DMS79 (cell line): Measurements from ENCODE around the gene RPRD1A.
"Not testable (repeated sequence)": the region's sequence is repeated elsewhere in the genome, so short reads cannot be mapped to it uniquely, and the experiment has no call there.

Source experiments
- DNase-seq: peaks from one replicate; lab custom pipeline; 2025; lab: John Stamatoyannopoulos, UW

Gene RPRD1A

GRCh38 chr18:36031407-36031806 lies 36.0 kb downstream of the RPRD1A start:
- no peak for DNase-seq

DNA sequence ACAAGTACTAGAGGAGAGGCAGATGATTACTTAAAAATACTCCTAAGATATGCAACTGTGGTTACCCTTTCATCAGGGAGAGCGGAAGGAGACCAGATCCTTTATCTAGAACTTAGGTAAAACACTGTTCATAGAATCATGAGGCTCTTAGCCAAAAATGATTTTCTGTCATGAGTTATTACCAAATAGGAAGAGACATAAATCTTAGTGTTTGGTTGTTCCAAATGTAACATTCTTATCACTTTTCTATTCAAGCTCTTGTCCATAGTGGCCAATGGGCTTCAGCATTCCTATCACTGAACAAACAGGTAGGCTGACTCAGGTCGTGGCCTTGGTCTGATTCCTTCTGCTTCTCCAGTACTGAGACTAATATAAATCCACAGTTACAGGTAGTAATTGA lies 38.5 kb downstream of the RPRD1A start:
- DNase-seq = no peak

- no peak for DNase-seq
Observed at GRCh38 chr18:36025025-36025424, 42.3 kb downstream of the RPRD1A start.

GRCh38 chr18:36024241-36024640 lies 43.1 kb downstream of the RPRD1A start:
- not testable (repeated sequence) for DNase-seq

- DNase-seq = no peak
Observed at GRCh38 chr18:36023336-36023735, 44.0 kb downstream of the RPRD1A start.

DNA sequence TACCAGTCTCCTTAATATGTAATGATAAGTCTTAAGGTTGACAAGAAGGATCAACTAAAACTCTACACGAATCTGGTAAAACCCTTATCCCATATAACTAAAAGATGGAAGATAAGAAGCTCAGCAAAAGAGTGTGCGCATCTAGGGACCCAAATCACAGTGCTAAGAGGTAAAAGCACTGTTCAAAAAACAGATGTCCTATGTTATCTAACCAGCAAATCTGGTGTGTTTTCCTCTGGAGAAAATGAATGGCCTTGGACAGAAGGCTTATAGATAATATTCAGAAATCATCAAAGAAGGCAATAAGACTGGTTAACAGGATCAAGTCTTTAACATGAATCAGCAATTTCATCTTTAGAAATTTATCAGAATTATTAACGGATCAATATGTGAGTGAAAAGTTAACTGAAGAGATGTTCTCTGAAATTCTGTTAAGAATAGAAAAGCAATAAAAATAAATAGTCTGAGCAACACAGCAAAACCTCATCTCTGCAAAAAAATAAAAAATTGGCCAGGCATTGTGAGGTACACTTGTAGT lies 47.1 kb downstream of the RPRD1A start:
- no peak for DNase-seq

DNA sequence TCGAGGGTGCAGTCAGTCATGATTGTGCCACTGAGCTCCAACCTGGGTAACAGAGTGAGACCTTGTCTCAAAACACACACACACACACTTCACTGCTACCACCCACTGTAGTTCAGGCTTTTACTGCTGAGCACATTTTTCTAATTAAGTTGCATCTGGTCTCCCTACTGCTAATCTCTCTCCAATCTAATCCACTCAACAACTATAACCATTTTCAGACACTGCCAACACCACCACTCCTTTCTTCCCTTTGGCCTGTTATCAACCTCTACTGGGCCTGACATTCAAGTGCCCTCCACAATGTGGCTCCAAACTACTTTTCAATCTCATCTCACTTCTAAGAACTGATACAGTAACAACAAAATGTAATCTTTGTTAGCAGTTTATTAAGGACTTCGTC lies 50.1 kb downstream of the RPRD1A start:
- no peak for DNase-seq

- DNase-seq = no peak
Observed at GRCh38 chr18:36015629-36016028, 51.7 kb downstream of the RPRD1A start.

GRCh38 chr18:36012891-36013290 lies 54.5 kb downstream of the RPRD1A start:
- no peak for DNase-seq

- DNase-seq = no peak
Observed at GRCh38 chr18:36009214-36009613, 58.1 kb downstream of the RPRD1A start.

DNA sequence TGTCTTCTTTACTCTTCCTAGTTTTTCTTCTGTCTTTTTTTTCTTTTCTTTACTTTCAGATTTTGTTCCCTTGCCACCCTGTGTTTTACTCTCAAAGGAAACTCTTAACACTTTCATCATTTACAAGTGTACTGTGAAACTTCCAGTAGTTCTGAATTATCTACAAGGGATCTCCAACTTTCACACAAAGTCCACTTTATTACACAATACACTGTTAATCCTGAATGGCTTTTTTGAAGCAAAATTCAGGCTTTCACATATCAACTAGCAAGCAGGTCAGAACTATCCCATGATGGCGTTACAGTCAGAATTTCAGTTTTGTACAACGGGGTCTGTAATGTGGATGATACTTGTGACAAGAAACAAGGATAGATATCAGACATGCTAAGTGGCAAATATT lies 60.4 kb downstream of the RPRD1A start:
- no peak for DNase-seq

DNA sequence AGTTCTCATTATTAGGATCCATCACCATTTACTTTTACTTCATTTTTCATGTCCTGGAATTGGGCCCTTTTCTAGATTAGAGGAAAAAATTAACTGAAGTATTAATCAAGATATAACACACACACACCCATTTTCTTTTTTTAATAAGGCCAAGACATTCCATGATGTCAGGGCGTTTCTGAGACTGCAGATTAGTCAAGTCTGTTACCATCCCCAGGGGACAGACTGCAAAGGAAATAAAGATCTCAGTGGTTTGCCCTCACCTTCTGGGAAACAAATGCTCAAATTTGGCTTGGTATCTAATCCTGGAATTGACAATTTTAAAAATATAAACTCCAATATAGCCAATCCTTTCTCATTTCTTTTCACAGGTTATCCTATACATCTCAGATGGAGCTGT lies 67.4 kb downstream of the RPRD1A start:
- no peak for DNase-seq

GRCh38 chr18:35998967-35999366 lies 68.4 kb downstream of the RPRD1A start:
- DNase-seq = no peak

DNA sequence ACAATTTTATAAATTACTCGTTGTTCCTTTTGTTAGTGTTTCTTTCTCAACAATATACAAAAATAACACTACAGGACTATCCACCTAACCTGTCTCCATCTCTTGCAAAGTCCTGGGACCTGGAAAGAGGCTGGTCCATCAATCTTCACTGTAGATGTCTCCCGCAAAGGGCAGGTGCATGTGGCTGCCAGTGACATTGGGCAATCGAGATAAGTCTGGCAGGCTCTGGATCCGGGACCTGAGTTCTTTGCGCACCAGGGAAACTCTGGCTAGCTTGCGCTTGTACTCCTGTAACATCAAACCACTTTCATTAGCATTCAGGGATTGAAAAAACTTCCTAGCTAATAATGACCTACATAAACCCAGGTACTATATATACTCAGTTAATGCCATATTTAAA lies 74.3 kb downstream of the RPRD1A start:
- no peak for DNase-seq

- DNase-seq = no peak
Observed at GRCh38 chr18:35991696-35992095, 75.7 kb downstream of the RPRD1A start.

DNA sequence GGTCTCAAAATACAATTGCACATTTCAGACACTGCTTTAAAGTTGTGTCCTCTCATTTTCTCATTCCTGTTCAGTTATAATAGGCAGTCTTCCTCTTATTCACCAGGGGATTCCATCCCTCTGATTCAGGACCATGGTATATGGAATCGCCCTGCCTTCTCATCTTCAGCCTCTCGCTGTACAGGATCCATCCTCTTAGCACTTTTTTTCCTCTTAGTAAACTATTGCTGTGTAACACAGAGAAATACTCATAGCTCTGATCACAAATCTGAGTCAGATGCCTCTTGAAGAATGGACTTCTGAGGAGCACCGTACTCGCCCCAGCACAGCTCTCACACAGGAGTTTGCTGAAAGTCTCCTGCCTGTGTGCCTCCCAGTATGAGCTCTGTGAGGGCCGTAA lies 83.5 kb downstream of the RPRD1A start:
- DNase-seq = no peak

- no peak for DNase-seq
Observed at GRCh38 chr18:35983147-35983546, 84.2 kb downstream of the RPRD1A start.

DNA sequence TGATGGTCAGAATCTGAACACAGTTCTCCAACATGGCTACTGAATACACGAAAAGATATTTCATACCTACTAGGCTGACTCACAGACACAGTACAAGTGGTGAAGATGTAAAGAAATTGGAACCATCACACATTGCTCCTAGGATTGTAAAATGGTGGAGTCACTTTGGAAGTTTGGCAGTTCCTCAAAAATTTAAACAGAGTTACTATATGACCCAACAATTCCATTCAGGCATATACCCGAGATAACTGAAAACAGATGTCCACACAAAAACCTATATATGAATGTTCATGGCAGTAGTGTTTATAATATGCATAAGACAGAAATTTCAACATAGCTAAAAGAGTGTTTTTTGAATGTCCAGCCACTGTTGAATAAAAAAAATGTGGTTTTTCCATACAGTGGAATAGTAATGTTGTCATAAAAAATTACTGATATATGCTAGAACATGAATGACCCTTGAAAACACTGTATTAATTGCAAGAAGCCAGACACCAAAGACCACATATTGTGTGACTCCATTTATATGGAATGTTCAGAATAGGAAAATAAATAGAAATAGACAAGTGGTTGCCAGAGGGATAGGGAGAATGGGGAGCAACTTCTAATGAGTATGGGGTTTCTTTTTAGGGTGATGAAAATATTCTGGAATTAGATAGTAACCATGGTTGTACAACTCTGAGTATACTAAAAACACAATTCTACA lies 84.8 kb downstream of the RPRD1A start:
- DNase-seq = no peak

DNA sequence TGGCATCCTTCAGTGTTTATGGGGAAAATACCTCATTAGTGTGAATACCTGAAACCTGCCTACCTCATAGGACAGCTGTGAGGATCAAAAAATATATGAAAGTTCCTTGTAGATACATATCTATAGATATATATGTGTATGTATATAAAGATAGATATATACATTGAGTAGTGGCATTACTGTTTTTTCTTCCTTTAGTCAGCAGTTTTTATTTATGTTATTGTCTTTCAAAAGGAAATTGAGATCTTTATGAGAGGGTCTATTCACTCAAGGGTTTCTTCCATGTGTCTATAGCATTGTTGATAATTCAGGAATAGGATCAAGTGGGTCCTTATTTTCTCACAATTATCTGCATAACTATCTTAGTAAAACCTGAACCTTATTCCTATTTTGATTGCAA lies 88.2 kb downstream of the RPRD1A start:
- no peak for DNase-seq

- no peak for DNase-seq
Observed at GRCh38 chr18:35974181-35974580, 93.2 kb downstream of the RPRD1A start.

DNA sequence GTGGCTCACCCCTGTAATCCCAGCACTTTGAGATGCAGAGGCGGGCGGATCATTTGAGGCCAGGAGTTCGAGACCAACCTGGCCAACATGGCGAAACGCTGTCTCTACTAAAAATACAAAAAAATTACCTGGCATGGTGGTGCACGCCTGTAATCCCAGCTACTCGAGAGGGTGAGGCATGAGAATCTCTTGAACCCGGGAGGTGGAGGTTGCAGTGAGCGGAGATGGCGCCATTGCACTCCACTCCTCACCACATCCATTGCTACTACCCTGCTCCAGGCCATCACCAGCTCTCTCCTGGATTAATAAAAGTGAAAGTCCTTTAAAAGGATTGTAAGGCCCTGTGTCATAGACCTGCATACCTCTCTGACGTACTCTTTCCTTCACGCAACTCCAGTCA lies 93.7 kb downstream of the RPRD1A start:
- no peak for DNase-seq

GRCh38 chr18:35972197-35973000 lies 95.0 kb downstream of the RPRD1A start, which contains the start of gene RMP24:
Gene RMP24, plus strand, starts transcription at chr18:35972679.
- peak; percentile 86 for DNase-seq

DNA sequence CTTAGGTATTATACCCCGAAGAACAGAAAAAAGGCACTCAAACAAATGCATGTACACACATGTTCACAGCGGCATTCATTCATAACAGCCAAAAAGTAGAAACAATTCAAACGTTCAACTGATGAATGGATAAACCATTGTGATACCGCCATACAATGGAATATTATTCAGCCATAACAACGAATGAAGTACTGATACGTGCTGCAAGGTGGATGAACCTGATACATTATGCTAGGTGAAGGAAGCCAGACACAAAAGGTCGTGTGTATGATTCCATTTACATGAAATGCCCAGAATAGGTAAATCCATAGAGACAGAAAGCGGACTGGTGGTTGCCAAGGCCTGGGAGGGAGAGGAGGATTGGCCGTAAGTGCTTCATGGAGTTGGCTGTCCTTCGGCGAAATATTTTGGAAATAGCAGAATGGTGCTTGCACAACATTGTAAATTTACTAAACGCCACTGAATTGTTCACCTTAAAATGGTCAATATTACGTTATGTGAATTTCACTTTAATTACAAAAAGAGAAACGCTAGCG lies 95.6 kb downstream of the RPRD1A start:
- DNase-seq = no peak
